Measurements from ENCODE around the gene FAM171A1.
"Not testable (repeated sequence)": the region's sequence is repeated elsewhere in the genome, so short reads cannot be mapped to it uniquely, and the experiment has no call there.

The FAM171A1 gene

DNA sequence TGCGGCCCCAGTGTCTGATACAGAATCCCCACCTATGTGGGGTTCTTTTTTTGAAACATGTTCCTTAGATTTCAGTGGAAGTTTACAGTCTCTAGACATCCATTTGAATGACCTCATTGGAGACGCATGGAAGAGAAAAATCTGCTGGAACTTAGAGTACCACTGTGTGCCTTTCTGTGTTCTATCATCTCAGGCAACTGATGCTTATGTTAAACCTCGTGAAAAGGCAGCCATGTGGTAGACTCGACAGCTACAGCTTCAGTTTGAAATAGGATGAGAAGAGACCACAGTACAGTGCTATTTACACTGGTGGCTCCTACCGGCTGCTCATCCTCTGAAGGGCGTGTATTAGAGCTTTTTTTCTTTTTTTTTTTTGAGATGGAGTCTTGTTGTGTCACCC, 74.4 kb downstream of the FAM171A1 start:
- no peak for DNase-seq
- intact Hi-C loops (cut with DNase I), result no loop called here

DNA sequence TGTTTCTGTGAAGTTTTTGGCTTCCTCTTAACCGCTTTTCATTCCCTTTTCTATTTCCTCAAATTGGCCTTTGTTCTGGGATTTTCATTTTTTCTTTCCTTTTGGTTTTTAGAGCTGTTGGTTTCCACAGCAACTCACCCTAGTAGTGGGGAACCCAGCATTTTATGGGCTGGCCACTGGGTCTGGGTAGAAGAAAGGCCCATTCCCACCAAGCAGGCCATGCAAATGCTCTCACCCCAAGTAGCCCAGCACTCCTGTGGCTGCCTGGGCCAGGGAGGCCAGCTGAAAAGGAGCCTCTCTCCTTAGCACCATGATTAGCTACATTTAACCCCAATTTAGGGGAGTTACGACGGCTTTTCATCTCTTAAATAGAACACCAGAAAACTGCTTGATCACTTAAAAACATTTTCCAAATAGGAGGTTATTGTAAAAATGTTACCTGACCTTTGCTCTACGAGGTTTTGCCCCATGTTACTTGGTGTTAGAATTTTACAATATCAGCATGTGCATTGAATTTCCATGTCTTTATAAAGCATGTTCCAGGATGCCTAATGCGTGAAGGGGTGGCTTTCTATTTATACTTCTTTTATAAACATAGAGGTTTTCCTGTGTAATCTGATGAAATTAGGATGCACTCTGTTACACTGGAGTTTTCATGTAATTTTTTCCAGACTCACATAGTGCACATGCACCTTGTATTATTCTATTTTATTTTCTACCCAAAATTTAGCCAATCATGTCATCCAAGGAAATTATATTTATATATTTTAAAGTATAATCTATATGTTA, 75.4 kb downstream of the FAM171A1 start:
- intact Hi-C loops (cut with DNase I), result no loop called here
- DNase-seq, result peak in 2 of 10 donors; percentile 38 to 40

DNA sequence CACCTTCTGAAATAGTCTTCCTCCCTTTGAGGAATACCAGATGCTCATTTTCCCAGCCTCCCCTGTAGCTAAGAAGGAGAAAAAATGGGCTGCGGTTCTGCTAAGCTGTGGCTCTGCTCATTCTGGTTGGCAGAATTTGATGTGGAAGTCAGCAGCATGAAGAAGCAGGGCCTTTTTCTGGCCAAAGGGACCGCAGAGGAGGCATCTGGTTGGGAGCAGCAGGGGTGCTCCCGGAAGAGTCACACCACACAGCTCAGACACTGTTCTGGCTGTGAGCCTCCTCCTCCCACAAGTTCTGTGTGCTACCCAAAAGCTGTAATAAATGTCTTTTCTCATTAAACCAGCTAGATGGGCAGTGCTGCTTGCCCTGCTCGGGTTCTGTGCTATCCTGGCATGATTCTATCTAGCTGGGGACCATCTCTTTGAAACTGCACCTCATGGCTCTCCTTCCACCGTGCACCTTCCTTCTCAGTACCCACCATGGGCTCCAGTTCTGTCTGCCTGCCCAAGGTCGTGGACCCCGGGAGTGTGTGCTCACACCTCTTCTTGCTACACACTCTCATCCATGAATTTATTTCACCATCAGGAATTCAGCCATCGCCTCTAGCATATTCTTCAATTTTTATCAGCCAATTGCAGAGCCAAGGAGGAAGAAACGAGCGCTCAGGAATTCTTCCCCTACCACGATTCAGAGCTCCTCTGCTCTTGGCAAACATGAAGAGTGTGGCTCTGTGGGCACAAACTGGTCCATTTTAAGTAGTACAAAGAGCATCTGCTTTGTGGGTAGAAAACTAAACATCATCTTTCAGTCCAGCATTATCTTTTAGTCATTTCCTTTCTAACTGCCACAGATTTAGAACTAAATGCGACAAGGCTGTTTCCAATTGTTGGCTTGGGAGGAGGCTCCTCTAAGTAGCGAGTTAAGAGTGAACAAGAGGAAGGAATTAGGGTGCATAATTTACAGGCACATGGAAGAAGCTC, 76.9 kb downstream of the FAM171A1 start:
- intact Hi-C loops (cut with DNase I), result no loop called here

DNA sequence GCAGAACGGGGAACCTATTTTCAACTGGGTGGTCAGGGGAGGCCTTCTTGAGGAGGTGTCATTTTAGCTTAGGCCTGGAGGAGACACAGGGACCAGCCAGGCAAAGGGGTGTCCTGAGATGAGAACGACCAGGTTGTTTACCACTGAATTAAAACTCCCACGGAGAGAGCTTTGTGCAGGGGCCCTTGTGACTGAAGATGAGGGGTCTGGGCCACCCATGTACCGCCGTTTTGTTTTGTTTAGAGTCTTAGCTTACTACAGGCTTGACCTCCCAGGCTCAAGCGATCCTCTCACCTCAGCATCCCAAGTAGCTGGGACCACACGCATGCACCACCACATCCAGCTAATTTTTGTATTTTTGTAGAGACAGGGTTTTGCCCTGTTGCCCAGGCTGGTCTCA, 80.4 kb downstream of the FAM171A1 start:
- DNase-seq, result no peak
- intact Hi-C loops (cut with DNase I), result no loop called here

More for the DNA sequence above, 76.9 kb downstream of the FAM171A1 start:
- DNase-seq, result peak in 9 of 10 donors; percentile 41 to 92 (median 59)

DNA sequence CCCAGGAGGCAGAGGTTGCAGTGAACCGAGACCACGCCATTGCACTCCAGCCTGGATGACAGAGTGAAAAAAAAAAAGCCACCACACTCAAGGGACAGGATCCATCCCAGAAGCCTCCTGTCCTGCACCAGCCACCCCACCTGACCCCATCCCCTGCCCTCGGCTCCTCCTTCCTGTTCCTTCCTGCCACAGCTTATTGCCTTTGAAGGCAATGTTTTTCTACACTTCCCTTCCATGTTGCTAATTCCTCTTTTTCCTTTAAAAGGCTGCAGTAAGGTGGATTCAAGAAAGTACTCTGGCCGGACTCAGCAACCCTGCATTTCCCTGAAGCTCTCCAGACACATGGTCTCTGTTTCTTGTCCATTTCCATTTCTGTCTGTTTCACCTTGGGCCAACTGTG, 80.9 kb downstream of the FAM171A1 start:
- intact Hi-C loops (cut with DNase I), result no loop called here

DNA sequence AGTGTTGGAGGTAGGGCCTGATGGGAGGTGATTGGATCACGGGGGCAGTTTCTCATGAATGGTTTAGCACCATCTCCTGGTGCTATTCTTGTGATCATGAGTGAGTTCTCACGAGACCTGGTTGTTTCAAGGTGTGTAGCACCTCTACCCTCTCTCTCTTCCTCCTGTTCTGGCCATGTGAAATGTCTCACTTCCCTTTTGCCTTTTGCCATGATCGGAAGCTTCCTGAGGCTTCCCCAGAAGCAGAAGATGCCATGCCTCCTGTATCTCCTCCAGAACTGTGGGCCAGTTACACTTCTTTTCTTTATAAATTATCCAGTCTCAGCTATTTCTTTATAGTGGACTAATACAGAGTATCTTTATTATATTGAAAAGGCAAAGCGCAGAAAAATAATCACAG, 90.1 kb downstream of the FAM171A1 start:
- intact Hi-C loops (cut with DNase I), result no loop called here

More for the DNA sequence above, 80.9 kb downstream of the FAM171A1 start:
- no peak for DNase-seq

DNA sequence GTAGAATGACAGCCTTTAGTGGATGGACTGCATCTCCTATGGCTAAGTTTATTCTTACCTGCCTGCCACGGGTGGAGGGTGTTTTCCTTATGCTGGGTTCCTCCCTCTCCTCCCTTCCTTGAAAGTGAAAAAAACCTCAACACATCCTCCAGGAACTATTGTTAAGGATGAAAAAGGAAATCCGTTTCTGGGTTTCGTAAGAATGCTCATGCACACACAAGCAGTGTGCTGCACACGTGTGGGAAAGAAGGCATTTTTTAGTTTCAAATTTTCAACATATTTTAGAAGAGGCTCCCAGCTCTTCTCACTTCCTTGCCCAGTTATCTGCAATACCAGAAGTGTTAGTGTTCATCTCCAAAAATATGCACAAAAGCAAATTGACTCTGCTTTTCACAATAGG, 90.6 kb downstream of the FAM171A1 start:
- DNase-seq, result no peak
- intact Hi-C loops (cut with DNase I), result no loop called here

More for the DNA sequence above, 90.1 kb downstream of the FAM171A1 start:
- no peak for DNase-seq

DNA sequence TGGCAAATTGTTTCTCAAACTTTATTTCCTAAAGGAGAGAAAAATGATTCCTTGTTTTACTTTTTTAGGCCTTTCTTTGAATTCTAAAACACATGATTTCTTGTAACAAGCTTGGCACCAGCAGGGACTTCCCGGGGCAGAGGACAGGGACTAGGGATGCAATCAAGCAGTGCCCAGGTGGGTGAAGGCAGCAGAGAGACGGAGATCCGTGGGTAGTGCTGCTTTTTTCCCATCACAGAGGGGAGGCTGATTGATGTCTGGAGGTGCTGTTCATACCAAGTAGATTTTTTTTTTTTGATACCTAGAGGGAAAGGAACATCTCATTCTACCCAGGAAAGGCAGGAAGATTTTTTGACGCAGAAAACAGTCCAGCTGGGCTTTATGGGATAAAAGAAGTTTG, 91.9 kb downstream of the FAM171A1 start:
- no peak for DNase-seq
- intact Hi-C loops (cut with DNase I), result no loop called here

DNA sequence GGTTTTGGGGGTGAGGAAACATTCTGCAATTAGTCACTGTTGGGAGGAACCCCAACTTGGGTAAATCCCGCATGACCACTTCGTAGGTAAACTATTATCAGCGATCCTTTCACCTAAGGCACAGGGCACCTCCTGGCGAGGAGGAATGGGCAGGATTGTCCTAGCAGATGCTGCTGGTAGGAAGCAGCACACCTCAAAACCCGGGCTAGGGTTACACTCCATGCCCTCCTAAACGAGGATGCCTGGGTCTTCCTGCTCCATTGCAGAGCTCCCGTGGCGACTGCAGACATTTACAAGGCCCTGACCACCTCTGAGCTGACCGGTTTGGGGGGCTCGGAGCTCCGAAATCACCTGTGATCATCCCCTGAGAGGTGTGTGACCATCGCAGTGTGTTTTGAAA, 92.3 kb downstream of the FAM171A1 start:
- intact Hi-C loops (cut with DNase I), result no loop called here
- peak in 1 of 10 donors; percentile 52 for DNase-seq

DNA sequence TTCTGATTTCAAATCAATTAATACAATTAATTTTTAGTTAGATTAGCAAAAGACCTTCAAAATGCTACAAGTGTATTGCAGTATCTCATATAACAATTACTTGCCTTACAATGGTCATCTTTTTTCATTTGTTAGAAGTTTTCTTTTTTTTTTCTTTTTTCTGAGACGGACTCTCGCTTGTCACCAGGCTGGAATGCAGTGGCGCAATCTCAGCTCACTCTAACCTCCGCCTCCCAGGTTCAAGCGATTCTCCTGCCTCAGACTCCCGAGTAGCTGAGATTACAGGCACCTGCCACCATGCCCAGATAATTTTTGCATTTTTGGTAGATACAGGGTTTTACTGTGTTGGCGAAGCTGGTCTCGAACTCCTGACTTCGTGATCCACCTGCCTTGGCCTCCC, 95.0 kb downstream of the FAM171A1 start:
- intact Hi-C loops (cut with DNase I), result not testable (repeated sequence)
- peak in 1 of 10 donors; percentile 16 for DNase-seq

DNA sequence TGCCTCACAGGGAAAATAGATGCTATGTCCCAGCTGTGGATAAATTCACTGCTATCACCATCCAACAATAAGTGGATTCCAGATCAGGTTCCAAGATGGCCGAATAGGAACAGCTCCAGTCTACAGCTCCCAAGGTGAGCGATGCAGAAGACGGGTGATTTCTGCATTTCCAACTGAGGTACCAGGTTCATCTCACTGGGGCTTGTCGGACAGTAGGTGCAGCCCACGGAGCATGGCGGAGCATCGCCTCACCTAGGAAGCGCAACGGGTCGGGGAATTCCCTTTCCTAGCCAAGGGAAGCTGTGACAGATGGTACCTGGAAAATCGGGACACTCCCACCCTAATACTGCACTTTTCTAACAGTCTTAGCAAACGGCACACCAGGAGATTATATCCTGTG, 101.3 kb downstream of the FAM171A1 start:
- DNase-seq, result peak in 1 of 10 donors; percentile 56
- intact Hi-C loops (cut with DNase I), result not testable (repeated sequence)

DNA sequence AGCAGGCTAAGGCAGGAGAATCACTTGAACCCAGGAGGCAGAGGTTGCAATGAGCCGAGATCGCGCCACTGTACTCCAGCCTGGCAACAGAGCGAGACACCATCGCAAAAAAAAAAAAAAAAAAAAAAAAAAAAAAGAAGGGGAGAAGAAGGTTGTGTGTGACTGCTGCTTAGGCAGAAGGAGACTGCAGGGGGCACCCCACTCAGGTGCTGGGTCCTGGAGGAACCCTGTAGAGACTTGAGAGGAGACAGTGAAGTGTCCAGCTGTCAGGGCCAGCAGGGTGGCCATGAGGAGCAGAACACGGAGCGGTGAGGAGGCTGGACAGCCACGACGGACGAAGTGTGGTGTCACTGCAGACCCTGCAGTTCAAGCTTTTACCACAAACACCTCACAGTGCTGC, 103.6 kb downstream of the FAM171A1 start:
- intact Hi-C loops (cut with DNase I), result no loop called here
- peak in 1 of 10 donors; percentile 80 for DNase-seq

DNA sequence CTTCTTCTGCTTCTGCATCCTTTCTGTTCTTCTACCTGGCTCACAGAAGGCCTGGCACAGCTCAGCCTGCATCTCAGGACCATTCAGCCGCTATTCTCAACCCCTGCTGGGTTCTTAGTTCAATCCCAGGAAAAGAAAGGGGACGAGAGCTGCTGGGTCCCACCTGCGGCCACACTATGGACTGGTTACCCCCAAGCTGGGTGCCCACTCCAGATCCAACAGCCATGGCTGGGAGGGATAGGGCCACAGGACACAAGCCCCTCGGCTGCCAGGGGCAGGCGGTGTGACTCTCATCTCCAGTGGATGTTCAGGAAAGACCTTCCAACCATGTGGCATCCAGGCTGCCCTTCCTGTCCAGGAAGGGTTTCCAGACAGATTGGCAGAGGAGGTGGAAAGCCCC, 105.0 kb downstream of the FAM171A1 start:
- peak in 1 of 10 donors; percentile 19 for DNase-seq
- intact Hi-C loops (cut with DNase I), result no loop called here

DNA sequence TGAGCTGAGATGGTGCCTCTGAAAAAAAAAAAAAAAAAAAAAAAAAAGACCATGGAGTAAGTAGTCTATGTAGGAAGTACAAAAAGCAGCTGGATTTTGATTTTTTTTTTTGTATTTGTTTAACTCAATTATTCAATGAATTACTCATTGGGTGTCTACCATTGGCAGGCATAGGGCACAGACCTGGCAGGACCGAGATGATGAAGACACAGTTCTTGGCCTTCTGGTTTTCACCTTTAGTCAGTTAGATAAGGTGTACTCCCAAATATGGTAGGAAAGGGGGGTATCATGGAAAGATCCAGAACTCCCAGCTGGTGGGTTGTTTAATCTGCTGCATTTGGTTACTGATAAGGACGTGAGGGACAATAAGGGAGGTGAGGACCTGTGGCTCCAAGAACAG, 105.5 kb downstream of the FAM171A1 start:
- DNase-seq, result peak in 1 of 10 donors; percentile 25
- intact Hi-C loops (cut with DNase I), result no loop called here

DNA sequence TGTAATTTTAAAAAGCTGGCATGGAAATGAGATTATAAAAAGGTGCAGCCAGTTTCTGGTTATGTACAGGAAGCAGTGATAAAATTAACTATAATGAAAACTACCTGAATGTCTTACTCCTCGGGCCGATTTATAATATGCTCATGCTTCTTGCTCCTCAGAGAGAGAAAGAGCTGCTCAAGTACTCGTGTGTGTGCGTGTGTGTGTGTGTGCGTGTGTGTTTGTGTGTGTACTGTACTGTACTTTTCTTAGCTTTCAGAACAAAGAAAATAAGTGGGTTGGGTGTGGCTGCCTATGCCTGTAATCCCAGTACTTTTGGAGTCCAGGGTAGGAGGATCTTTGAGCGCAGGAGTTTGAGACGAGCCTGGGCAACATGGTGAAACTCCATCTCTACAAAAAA, 106.0 kb downstream of the FAM171A1 start:
- DNase-seq, result no peak
- intact Hi-C loops (cut with DNase I), result no loop called here

DNA sequence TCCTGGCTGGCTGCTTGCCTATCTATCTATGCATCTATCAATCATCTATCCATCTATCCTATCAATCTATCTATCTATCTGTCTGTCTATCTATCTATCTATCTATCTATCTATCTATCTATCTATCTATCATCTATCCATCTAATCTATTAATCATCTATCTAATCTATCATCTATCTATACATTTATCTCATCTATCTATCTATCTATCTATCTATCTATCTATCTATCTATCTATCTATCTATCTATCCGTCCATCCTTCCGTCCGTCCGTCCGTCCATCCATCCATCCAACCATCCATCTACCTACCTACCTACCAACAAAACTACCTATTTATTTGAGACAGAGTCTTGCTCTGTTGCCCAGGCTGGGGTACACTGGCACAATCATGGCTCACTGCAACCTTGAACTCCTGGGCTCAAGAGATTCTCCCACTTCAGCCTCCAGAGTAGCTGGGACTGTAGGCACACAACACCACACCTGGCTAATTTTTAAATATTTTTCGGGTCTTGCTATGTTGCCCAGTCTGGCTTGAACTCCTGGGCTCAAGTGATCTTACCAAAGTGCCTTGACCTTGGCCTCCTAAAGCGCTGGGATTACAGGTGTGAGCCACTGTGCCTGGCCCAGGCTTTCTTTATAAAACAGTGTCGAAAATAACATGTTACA, 107.3 kb downstream of the FAM171A1 start:
- intact Hi-C loops (cut with DNase I), result no loop called here
- no peak for DNase-seq

DNA sequence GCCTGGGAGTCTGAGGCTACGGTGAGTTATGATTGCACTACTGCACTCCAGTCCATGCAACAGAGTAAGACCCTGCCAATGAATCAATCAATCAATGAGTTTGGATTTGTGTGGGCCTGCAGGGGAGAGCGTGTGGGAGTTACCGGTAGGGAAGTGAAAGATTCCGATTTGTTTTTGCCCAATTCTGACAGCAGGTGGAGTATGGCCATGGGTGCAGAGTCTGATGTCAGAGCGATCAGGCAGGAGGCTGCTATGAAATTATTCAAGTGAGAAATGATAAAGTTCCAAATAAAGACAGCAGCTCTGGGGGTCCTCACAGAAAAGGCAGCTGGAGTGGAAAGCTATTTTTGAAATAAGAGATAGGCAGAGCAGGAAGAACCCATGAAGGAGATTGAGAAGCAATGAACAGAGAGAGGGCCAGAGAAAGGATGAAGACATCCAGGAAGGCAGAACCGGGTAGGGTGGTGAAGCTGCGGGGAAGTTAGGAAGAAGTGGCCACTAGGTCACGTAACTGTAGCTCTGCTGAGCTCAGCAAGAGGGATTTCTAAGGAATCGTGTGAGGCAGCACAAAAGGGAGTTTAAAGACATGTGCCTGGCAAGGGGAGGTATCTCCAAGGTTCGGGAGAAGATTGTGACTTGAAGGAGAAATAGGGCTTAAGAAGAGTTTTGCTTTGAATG, 108.9 kb downstream of the FAM171A1 start:
- DNase-seq, result peak in 4 of 10 donors; percentile 25 to 84 (median 34)
- intact Hi-C loops (cut with DNase I), result no loop called here

DNA sequence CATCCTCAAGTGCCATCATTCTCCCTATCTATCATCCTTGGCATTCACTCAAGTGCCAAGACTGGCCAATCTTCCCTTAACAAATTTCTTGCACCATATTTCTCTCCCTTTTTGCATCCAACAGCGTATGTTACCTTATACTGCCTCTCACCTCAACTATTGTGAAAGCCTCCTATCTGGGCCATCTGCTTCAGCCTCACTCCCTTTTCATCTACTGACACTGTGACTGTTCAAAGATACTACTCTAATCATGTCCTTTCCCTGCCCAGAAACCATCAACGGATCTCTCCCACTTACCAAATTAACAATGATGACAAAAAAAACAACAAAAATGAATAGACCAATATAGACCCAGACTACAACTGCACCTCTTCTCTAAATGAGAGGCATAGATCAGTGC, 112.0 kb downstream of the FAM171A1 start:
- no peak for DNase-seq
- intact Hi-C loops (cut with DNase I), result loop anchor here (1.0 to 5.0 kb wide), 2 partner anchors 54 to 113 kb away; partner anchors contain the start of gene FAM171A1

DNA sequence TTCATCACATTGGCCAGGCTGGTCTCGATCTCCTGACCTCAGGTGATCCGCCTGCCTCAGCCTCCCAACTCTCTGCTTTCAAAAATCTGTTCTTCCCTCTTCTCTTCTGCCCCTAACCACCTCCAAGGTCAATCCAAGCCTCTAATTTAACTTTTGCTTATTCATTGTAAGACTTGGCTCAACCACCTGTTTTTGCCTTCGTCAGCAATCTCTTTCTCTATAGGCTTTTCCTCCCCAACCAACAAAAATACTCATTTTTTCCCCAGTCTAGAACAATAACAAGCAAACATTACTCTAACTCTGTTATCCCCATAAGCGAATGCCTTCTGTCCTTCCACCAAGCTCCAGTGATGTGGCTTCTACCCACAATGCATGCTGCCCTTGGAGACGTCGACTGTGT, 112.8 kb downstream of the FAM171A1 start:
- intact Hi-C loops (cut with DNase I), result loop anchor here (5.0 kb wide), 1 partner anchor 114 kb away; the partner anchor contains the start of gene FAM171A1
- no peak for DNase-seq

DNA sequence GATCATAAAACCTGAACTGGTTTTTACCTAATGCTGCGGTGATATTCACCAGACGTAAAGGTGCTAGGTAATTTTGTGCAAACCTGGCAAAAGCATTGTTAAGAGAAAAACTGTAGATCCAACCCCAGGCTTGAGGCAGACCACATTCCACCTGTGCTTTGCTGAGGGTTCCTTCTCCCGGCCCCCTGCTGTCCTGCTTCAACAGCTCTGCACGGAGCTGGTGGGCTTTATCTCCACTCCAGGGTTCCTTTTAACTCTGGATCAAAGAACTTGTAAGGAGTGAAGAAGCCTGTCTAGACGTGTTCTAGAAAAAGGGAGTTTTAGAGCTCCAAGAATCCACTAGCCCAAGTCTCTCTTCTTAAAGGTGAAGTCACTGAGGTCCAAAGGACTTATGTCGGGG, 115.1 kb downstream of the FAM171A1 start:
- intact Hi-C loops (cut with DNase I), result loop anchor here (5.0 kb wide), 1 partner anchor 116 kb away; the partner anchor contains the start of gene FAM171A1
- DNase-seq, result no peak

All from posterior cingulate gyrus (tissue), 11 donors.